C4-2B (cell line): ENCODE measurements around the gene ITPRID2.

ENCODE experiments used
- CTCF ChIP-seq: fragments of 450-650 bp; conservative IDR thresholded peaks from 2 replicates; pipeline ENCODE4 v1.5.1; 2017; ENCODE audit warnings: mild to moderate bottlenecking
- ZFX ChIP-seq: fragments of 450-650 bp; IDR thresholded peaks from 2 replicates; pipeline ENCODE4 v1.6.1; 2017

DNA sequence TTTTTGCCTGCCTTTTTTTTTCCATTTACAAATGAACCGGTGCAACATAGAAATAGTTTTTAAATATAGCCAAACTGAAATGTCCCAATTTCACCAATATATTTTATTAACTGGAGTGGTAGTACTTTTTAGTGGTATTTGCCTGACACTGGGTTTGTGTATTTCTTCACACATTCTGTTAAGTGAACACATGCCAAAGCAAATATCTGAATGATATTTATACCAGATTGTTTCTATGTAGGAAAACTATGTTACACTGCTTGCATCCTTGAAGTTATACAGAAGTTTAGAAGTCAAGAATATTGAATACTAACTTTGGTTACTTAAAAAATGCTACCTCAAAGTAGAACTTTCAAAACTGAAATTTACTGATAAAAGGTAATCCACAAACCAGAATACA, 19.4 kb upstream of the ITPRID2 start:
- TF ChIP-seq CTCF (no peak), ZFX (no peak)
